ENCODE results near the gene FCHSD2.

- TF ChIP-seq CTCF (IDR thresholded peaks at IDR 0.05; ENCODE audit: borderline replicate concordance, extremely low read depth, low read length, poor library complexity, severe bottlenecking) (no peak), EZH2 (IDR thresholded peaks at IDR 0.05; ENCODE audit: borderline replicate concordance, low read depth, low read length, severe bottlenecking) (no peak)
Measured at GRCh38 chr11:72842126-72842525, 300.0 kb downstream of the FCHSD2 start.

All from DND-41 (cell line).